ENCODE results near the gene DARS2. TPM values are rescaled to one million over a fixed set of nuclear protein-coding genes. Genes with fewer than 3 reads are reported as not detected.

DARS2 gene
- total and polyA plus RNA-seq, 4 donors: 5.0 to 13.0 (median 10.1) TPM

DNA sequence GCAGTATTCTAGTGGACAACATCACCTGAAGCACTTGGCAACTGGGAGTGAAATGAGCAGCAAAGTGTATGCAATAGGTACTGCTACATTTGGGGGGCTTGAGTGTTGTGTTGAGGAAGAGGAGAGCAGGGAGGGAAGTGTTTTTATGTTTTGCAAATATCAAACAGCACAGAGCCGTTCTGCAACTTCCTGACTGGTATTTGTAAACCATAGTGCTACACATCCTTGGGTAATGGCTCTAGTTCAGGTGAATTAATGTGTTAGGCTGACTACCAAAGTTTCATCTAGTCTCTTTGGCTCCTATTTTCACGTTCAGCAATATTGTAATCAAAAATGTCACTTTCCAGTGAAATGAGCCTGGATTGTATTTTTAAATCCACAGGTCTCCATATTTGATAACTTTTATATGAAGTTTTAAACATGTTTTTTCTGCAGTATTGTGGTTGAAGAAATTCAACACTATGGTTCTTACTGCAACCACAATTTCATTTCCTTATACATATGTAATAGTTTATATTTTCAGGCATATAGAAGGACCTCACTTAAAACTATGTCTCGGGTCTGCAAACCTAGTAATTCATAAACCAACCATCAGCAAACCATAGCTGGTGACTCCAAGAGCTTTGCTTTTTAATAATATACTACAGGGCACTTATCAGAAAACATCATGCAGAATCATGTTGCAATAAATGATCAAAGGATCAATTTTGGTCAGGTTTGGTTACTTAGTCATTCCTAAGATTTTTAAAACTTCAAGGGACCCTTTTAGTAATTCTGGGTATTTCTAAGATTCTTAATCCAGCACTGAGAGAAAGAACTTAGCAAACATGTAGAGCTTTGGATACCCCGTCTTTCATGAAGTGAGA lies 62.5 kb downstream of the DARS2 start:
- Histone ChIP-seq H3K36me3 (ENCODE audit: control insufficient read depth in 4 of 4, insufficient read depth in 3 of 4, low read depth in 1 of 4, low read length in 3 of 4) (peaks cover 2 to 17% (median 9%) of the 10 kb centered on the region in 4 donors), H3K27me3 (ENCODE audit: control insufficient read depth in 4 of 4, insufficient read depth in 4 of 4, low read length in 3 of 4) (no peaks in the 10 kb centered on the region)

More for the DNA sequence above, 62.5 kb downstream of the DARS2 start:
- 86% methylated on average over 4 of the region's 4 CpGs for WGBS
- H3K9ac ChIP-seq (ENCODE audit: low read depth in 1 of 2, low read length in 2 of 2): no peak overlapping the region
- H3K4me1 ChIP-seq (ENCODE audit: control insufficient read depth in 4 of 4, insufficient read depth in 4 of 4, low read length in 3 of 4): no peaks in the 10 kb centered on the region
- TF ChIP-seq, protein P1, sequence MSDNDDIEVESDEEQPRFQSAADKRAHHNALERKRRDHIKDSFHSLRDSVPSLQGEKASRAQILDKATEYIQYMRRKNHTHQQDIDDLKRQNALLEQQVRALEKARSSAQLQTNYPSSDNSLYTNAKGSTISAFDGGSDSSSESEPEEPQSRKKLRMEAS (IDR thresholded peaks at IDR 0.05): no peak
- no peak for TF ChIP-seq JUND (IDR thresholded peaks at IDR 0.05)
- TF ChIP-seq HNF4G (IDR thresholded peaks at IDR 0.05): no peak
- TF ChIP-seq FOXA1 (IDR thresholded peaks at IDR 0.05): no peak
- TF ChIP-seq RAD21 (IDR thresholded peaks at IDR 0.05): no peak
- no peak for TF ChIP-seq RXRA (IDR thresholded peaks at IDR 0.05)
- TF ChIP-seq, protein P2, sequence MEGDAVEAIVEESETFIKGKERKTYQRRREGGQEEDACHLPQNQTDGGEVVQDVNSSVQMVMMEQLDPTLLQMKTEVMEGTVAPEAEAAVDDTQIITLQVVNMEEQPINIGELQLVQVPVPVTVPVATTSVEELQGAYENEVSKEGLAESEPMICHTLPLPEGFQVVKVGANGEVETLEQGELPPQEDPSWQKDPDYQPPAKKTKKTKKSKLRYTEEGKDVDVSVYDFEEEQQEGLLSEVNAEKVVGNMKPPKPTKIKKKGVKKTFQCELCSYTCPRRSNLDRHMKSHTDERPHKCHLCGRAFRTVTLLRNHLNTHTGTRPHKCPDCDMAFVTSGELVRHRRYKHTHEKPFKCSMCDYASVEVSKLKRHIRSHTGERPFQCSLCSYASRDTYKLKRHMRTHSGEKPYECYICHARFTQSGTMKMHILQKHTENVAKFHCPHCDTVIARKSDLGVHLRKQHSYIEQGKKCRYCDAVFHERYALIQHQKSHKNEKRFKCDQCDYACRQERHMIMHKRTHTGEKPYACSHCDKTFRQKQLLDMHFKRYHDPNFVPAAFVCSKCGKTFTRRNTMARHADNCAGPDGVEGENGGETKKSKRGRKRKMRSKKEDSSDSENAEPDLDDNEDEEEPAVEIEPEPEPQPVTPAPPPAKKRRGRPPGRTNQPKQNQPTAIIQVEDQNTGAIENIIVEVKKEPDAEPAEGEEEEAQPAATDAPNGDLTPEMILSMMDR (IDR thresholded peaks at IDR 0.05; ENCODE audit: low read depth, low read length, missing input control): no peak
- TF ChIP-seq TAF1 (conservative IDR thresholded peaks at IDR 0.05): no peak
- TF ChIP-seq, protein P3, sequence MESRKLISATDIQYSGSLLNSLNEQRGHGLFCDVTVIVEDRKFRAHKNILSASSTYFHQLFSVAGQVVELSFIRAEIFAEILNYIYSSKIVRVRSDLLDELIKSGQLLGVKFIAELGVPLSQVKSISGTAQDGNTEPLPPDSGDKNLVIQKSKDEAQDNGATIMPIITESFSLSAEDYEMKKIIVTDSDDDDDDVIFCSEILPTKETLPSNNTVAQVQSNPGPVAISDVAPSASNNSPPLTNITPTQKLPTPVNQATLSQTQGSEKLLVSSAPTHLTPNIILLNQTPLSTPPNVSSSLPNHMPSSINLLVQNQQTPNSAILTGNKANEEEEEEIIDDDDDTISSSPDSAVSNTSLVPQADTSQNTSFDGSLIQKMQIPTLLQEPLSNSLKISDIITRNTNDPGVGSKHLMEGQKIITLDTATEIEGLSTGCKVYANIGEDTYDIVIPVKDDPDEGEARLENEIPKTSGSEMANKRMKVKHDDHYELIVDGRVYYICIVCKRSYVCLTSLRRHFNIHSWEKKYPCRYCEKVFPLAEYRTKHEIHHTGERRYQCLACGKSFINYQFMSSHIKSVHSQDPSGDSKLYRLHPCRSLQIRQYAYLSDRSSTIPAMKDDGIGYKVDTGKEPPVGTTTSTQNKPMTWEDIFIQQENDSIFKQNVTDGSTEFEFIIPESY (IDR thresholded peaks at IDR 0.05): no peak
- no peak for TF ChIP-seq FOXA2 (IDR thresholded peaks at IDR 0.05)
- no peak for TF ChIP-seq GABPA (IDR thresholded peaks at IDR 0.05 in 1 of 2, conservative IDR thresholded peaks at IDR 0.05 in 1 of 2)
- TF ChIP-seq EGR1 (IDR thresholded peaks at IDR 0.05; ENCODE audit: low read depth in 2 of 2): no peak
- TF ChIP-seq, protein P4, sequence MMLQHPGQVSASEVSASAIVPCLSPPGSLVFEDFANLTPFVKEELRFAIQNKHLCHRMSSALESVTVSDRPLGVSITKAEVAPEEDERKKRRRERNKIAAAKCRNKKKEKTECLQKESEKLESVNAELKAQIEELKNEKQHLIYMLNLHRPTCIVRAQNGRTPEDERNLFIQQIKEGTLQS (IDR thresholded peaks at IDR 0.05): no peak
- TF ChIP-seq HNF4A (conservative IDR thresholded peaks at IDR 0.05): no peak
- TF ChIP-seq, protein P5, sequence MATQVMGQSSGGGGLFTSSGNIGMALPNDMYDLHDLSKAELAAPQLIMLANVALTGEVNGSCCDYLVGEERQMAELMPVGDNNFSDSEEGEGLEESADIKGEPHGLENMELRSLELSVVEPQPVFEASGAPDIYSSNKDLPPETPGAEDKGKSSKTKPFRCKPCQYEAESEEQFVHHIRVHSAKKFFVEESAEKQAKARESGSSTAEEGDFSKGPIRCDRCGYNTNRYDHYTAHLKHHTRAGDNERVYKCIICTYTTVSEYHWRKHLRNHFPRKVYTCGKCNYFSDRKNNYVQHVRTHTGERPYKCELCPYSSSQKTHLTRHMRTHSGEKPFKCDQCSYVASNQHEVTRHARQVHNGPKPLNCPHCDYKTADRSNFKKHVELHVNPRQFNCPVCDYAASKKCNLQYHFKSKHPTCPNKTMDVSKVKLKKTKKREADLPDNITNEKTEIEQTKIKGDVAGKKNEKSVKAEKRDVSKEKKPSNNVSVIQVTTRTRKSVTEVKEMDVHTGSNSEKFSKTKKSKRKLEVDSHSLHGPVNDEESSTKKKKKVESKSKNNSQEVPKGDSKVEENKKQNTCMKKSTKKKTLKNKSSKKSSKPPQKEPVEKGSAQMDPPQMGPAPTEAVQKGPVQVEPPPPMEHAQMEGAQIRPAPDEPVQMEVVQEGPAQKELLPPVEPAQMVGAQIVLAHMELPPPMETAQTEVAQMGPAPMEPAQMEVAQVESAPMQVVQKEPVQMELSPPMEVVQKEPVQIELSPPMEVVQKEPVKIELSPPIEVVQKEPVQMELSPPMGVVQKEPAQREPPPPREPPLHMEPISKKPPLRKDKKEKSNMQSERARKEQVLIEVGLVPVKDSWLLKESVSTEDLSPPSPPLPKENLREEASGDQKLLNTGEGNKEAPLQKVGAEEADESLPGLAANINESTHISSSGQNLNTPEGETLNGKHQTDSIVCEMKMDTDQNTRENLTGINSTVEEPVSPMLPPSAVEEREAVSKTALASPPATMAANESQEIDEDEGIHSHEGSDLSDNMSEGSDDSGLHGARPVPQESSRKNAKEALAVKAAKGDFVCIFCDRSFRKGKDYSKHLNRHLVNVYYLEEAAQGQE (IDR thresholded peaks at IDR 0.05): no peak
- no peak for TF ChIP-seq NR2F2 (IDR thresholded peaks at IDR 0.05)
- no peak overlapping the region for H3K27ac ChIP-seq (ENCODE audit: low read depth in 1 of 2, low read length in 2 of 2)
- DNase-seq (ENCODE audit: low spot score): no peak
- no peak overlapping the region for H3K4me3 ChIP-seq (ENCODE audit: low read depth in 1 of 3, low read length in 3 of 3)
- H3K9me3 ChIP-seq (ENCODE audit: control insufficient read depth in 4 of 4, low read length in 3 of 4): no peaks in the 10 kb centered on the region
